Mammary epithelial cell (primary cell): ENCODE data around the gene TRPV6.

ENCODE experiments used
- CTCF ChIP-seq, 2 donors: IDR thresholded peaks in 1 of 2; conservative IDR thresholded peaks in 1 of 2; 2 replicates each; pipeline ENCODE4 v1.5.1; 2011 to 2012; ENCODE audit warnings: inconsistent platforms in 2 of 2, low read length in 2 of 2, mild to moderate bottlenecking in 2 of 2, control low read depth in 1 of 2, low read depth in 1 of 2; ENCODE audit not compliant: insufficient read depth in 1 of 2; ENCODE audit errors: extremely low read depth in 1 of 2
- EZH2 ChIP-seq: IDR thresholded peaks from 2 replicates; pipeline ENCODE4 v1.6.1; 2012; ENCODE audit warnings: low read length, inconsistent platforms, borderline replicate concordance

GRCh38 chr7:142832417-142832816 is 53.1 kb downstream of the TRPV6 start:
- no peak for TF ChIP-seq CTCF (conservative IDR thresholded peaks at IDR 0.05 in 1 of 2, IDR thresholded peaks at IDR 0.05 in 1 of 2; ENCODE audit: extremely low read depth in 1 of 2, insufficient read depth in 1 of 2, low read depth in 1 of 2, low read length in 2 of 2)
- no peak for TF ChIP-seq EZH2
